PC-9 (cell line): ENCODE data around the gene RPS6KA5. TPM values are rescaled to one million over a fixed set of nuclear protein-coding genes. Genes with fewer than 3 reads are reported as not detected.

ENCODE experiments used
- BruUV-seq: library from RNA; stranded (reverse); fragments of 400-500 nt; replicated peaks from 2 replicates; lab custom pipeline; 2021; lab: Mats Ljungman, UMichigan
- CTCF ChIA-PET: fragments of 300-600 bp; sonication (Branson Sonifier 250); formaldehyde crosslinking; loops from one replicate; lab custom pipeline; 2022; ENCODE audit warnings: antibody characterized with exemption; lab: Charles Lee
- POLR2A ChIA-PET: fragments of 300-600 bp; sonication (Branson Sonifier 250); formaldehyde crosslinking; loops from one replicate; lab custom pipeline; 2022; ENCODE audit warnings: antibody characterized with exemption; ENCODE audit not compliant: unreplicated experiment; lab: Charles Lee
- DNase-seq, 2 experiments: peaks; one replicate each; pipeline versions ENCODE4 v3.0.0 to v3.0.0-alpha.2; 2015 to 2022; ENCODE audit warnings: mixed read lengths in 1 of 2
- H2AFZ ChIP-seq: fragments of 200-600 bp; sonication (generic); 2 replicates; pipeline ENCODE4 v1.8.1; 2017; ENCODE audit warnings: antibody characterized with exemption
- H3F3A ChIP-seq: fragments of 200-600 bp; sonication (generic); 2 replicates; pipeline ENCODE4 v1.8.1; 2017; ENCODE audit warnings: antibody characterized with exemption, mild to moderate bottlenecking, low read depth; ENCODE audit not compliant: insufficient read depth
- H3K27ac ChIP-seq: fragments of 200-600 bp; sonication (generic); 2 replicates; pipeline ENCODE4 v1.6.1; 2016; ENCODE audit warnings: mixed run types
- H3K27me3 ChIP-seq: fragments of 200-600 bp; sonication (generic); 2 replicates; pipeline ENCODE4 v1.6.1; 2016; ENCODE audit warnings: low read depth, mixed run types; ENCODE audit not compliant: insufficient read depth
- H3K36me3 ChIP-seq: fragments of 200-600 bp; sonication (generic); 2 replicates; pipeline ENCODE4 v1.6.1; 2016; ENCODE audit warnings: low read depth, mixed run types
- H3K4me1 ChIP-seq: fragments of 200-600 bp; sonication (generic); replicated peaks from 2 replicates; pipeline ENCODE4 v1.6.1; 2016; ENCODE audit warnings: mixed run types; ENCODE audit not compliant: insufficient read depth
- H3K4me2 ChIP-seq: fragments of 200-600 bp; sonication (generic); 2 replicates; pipeline ENCODE4 v1.6.1; 2017; ENCODE audit warnings: mixed run types
- H3K4me3 ChIP-seq: fragments of 200-600 bp; sonication (generic); 2 replicates; pipeline ENCODE4 v1.6.1; 2016; ENCODE audit warnings: mixed run types
- H3K79me2 ChIP-seq: fragments of 200-600 bp; sonication (generic); 2 replicates; pipeline ENCODE4 v1.6.1; 2017; ENCODE audit warnings: low read depth, mixed run types
- H3K9me2 ChIP-seq: fragments of 200-600 bp; sonication (generic); 2 replicates; pipeline ENCODE4 v1.8.1; 2017; ENCODE audit warnings: mild to moderate bottlenecking; ENCODE audit not compliant: insufficient read depth
- H3K9me3 ChIP-seq: fragments of 200-600 bp; sonication (generic); 2 replicates; pipeline ENCODE4 v1.8.1; 2016; ENCODE audit warnings: low read depth; ENCODE audit not compliant: insufficient read depth
- H4K20me1 ChIP-seq: fragments of 200-600 bp; sonication (generic); 2 replicates; pipeline ENCODE4 v1.8.1; 2017; ENCODE audit not compliant: insufficient read depth
- EZH2 ChIP-seq: fragments of 200-600 bp; sonication (generic); IDR thresholded peaks from 2 replicates; pipeline ENCODE4 v1.8.0; 2017; ENCODE audit warnings: antibody characterized with exemption, low read depth
- intact Hi-C: fragments of 100-400 bp; cut with micrococcal nuclease; formaldehyde crosslinking; loops from one replicate; pipeline ENCODE4 v1.10.0; 2022; ENCODE audit not compliant: unreplicated experiment
- total RNA-seq: library from RNA; stranded (reverse); gene quantifications from 2 replicates; pipeline ENCODE4 v1.2.3, GENCODE V29; 2021
- TF ChIP-seq, protein P1 (sequence below): fragments of 200-600 bp; sonication (generic); conservative IDR thresholded peaks from 2 replicates; pipeline ENCODE4 v1.6.1; 2017; ENCODE audit warnings: mixed run types, antibody characterized with exemption, mild to moderate bottlenecking, moderate library complexity

Gene RPS6KA5
- total RNA-seq, 1 experiment from 2014 or later = 3.5 TPM

- ChIA-PET POLR2A (no interaction called here), CTCF (no interaction called here)
- no peak overlapping the region for H3K4me3 ChIP-seq
- H3K4me2 ChIP-seq = peak overlapping the region; percentile 89; the same call in 1 of the 2 replicates
- H3K79me2 ChIP-seq = peaks cover 5% of the 10 kb centered on the region; the same call in 1 of the 2 replicates
- intact Hi-C loops = no loop called here
- H3K36me3 ChIP-seq = no peaks in the 10 kb centered on the region
- H3K27ac ChIP-seq = no peak overlapping the region
- 0 out of 2 replicates have a peak, but pooled peaks cover 4% of the 10 kb centered on the region for H3F3A ChIP-seq
- peak in 1 of 2 experiments; percentile 58 for DNase-seq
- peaks cover 22% of the 10 kb centered on the region for H3K4me1 ChIP-seq
- BruUV-seq = no TSS peak
- TF ChIP-seq, protein P1, sequence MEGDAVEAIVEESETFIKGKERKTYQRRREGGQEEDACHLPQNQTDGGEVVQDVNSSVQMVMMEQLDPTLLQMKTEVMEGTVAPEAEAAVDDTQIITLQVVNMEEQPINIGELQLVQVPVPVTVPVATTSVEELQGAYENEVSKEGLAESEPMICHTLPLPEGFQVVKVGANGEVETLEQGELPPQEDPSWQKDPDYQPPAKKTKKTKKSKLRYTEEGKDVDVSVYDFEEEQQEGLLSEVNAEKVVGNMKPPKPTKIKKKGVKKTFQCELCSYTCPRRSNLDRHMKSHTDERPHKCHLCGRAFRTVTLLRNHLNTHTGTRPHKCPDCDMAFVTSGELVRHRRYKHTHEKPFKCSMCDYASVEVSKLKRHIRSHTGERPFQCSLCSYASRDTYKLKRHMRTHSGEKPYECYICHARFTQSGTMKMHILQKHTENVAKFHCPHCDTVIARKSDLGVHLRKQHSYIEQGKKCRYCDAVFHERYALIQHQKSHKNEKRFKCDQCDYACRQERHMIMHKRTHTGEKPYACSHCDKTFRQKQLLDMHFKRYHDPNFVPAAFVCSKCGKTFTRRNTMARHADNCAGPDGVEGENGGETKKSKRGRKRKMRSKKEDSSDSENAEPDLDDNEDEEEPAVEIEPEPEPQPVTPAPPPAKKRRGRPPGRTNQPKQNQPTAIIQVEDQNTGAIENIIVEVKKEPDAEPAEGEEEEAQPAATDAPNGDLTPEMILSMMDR = no peak
- TF ChIP-seq EZH2 = no peak
- no peaks in the 10 kb centered on the region for H3K27me3 ChIP-seq
- H2AFZ ChIP-seq = no peak overlapping the region
- no peaks in the 10 kb centered on the region for H3K9me2 ChIP-seq
- H3K9me3 ChIP-seq = no peaks in the 10 kb centered on the region
- no peaks in the 10 kb centered on the region; the same call in 1 of the 2 replicates for H4K20me1 ChIP-seq
Measured at GRCh38 chr14:91058042-91058581, 2.3 kb downstream of the RPS6KA5 start.

- DNase-seq = no peak
- Histone ChIP-seq H3K79me2 (peaks cover 5% of the 10 kb centered on the region; the same call in 1 of the 2 replicates), H4K20me1 (no peaks in the 10 kb centered on the region; the same call in 1 of the 2 replicates), H3K27me3 (no peaks in the 10 kb centered on the region), H3K4me3 (no peak overlapping the region), H2AFZ (no peak overlapping the region), H3K36me3 (no peaks in the 10 kb centered on the region), H3K9me2 (no peaks in the 10 kb centered on the region), H3F3A (0 out of 2 replicates have a peak, but pooled peaks cover 4% of the 10 kb centered on the region), H3K4me1 (peaks cover 15% of the 10 kb centered on the region), H3K4me2 (no peak overlapping the region), H3K27ac (no peak overlapping the region), H3K9me3 (no peaks in the 10 kb centered on the region)
- intact Hi-C loops = no loop called here
- POLR2A ChIA-PET = no interaction called here
- BruUV-seq = no TSS peak
- TF ChIP-seq, protein P1 = no peak
- TF ChIP-seq EZH2 = no peak
- CTCF ChIA-PET = no interaction called here
Measured at GRCh38 chr14:91056361-91056760, 4.1 kb downstream of the RPS6KA5 start.

GRCh38 chr14:91055016-91055415 lies 5.4 kb downstream of the RPS6KA5 start:
- no TSS peak for BruUV-seq
- TF ChIP-seq EZH2 = no peak
- TF ChIP-seq, protein P1 = no peak
- Histone ChIP-seq H3K4me3 (no peak overlapping the region), H3K27ac (no peak overlapping the region), H3K9me3 (no peaks in the 10 kb centered on the region), H3K9me2 (no peaks in the 10 kb centered on the region), H3K4me2 (no peak overlapping the region), H3K4me1 (peaks cover 14% of the 10 kb centered on the region), H3K36me3 (no peaks in the 10 kb centered on the region), H3K79me2 (peaks cover 5% of the 10 kb centered on the region; the same call in 1 of the 2 replicates), H3K27me3 (no peaks in the 10 kb centered on the region), H3F3A (0 out of 2 replicates have a peak, but pooled peaks cover 4% of the 10 kb centered on the region), H2AFZ (no peak overlapping the region), H4K20me1 (no peaks in the 10 kb centered on the region; the same call in 1 of the 2 replicates)
- no peak for DNase-seq
- CTCF ChIA-PET = no interaction called here
- POLR2A ChIA-PET = no interaction called here
- intact Hi-C loops = no loop called here
